ENCODE results near the gene OGN. TPM values are rescaled to one million over a fixed set of nuclear protein-coding genes. Genes with fewer than 3 reads are reported as not detected.

Gene OGN
- total RNA-seq, 1 experiment from 2014 or later: not detected

- Histone ChIP-seq H3K4me1 (ENCODE audit: insufficient read depth, low read length) (peaks cover 8% of the 10 kb centered on the region), H3K36me3 (ENCODE audit: low read depth, low read length) (no peaks in the 10 kb centered on the region), H3K4me2 (ENCODE audit: low read length) (no peak overlapping the region), H3K9ac (ENCODE audit: low read length) (no peak overlapping the region), H3F3A (ENCODE audit: low read length, unreplicated experiment) (no peaks in the 10 kb centered on the region), H3K9me3 (ENCODE audit: low read length) (no peaks in the 10 kb centered on the region), H2AFZ (ENCODE audit: low read length) (no peak overlapping the region), H3K79me2 (ENCODE audit: low read length) (no peaks in the 10 kb centered on the region), H3K4me3 (ENCODE audit: low read length) (no peak overlapping the region), H3K27me3 (ENCODE audit: low read length) (no peaks in the 10 kb centered on the region), H3K27ac (ENCODE audit: low read length) (no peak overlapping the region), H4K20me1 (ENCODE audit: low read length) (no peaks in the 10 kb centered on the region), H3K9me2 (replicated peaks; ENCODE audit: low read length) (no peaks in the 10 kb centered on the region)
- intact Hi-C loops (cut with micrococcal nuclease): loop anchor here (1.0 kb wide), 1 partner anchor 97 kb away; no protein-coding TSS in a partner anchor
- POLR2A ChIA-PET (ENCODE audit: unreplicated experiment): no interaction called here
- no peak for DNase-seq
- no TSS peak for BruUV-seq (replicated peaks)
- CTCF ChIA-PET: no interaction called here
- TF ChIP-seq EZH2 (IDR thresholded peaks at IDR 0.05; ENCODE audit: low read length, unreplicated experiment): no peak
- TF ChIP-seq CTCF (conservative IDR thresholded peaks at IDR 0.05; ENCODE audit: low read depth, low read length): no peak
- no peak for TF ChIP-seq EZH2phosphoT487 (IDR thresholded peaks at IDR 0.05; ENCODE audit: borderline replicate concordance, low read length)
- no peak for ATAC-seq
Measured at GRCh38 chr9:92440751-92441046, 36.3 kb upstream of the OGN start.

GRCh38 chr9:92439921-92440750 lies 35.8 kb upstream of the OGN start:
- Histone ChIP-seq H3F3A (ENCODE audit: low read length, unreplicated experiment) (no peaks in the 10 kb centered on the region), H3K79me2 (ENCODE audit: low read length) (no peaks in the 10 kb centered on the region), H3K4me3 (ENCODE audit: low read length) (no peak overlapping the region), H4K20me1 (ENCODE audit: low read length) (no peaks in the 10 kb centered on the region), H3K9me2 (replicated peaks; ENCODE audit: low read length) (no peaks in the 10 kb centered on the region), H3K9me3 (ENCODE audit: low read length) (no peaks in the 10 kb centered on the region), H3K4me1 (ENCODE audit: insufficient read depth, low read length) (peaks cover 8% of the 10 kb centered on the region), H2AFZ (ENCODE audit: low read length) (no peak overlapping the region), H3K27ac (ENCODE audit: low read length) (peak overlapping the region; percentile 33; the same call in 1 of the 2 replicates), H3K9ac (ENCODE audit: low read length) (no peak overlapping the region), H3K27me3 (ENCODE audit: low read length) (no peaks in the 10 kb centered on the region), H3K4me2 (ENCODE audit: low read length) (peak overlapping the region; percentile 14; the same call in 1 of the 2 replicates), H3K36me3 (ENCODE audit: low read depth, low read length) (no peaks in the 10 kb centered on the region)
- peak; percentile 100 for ATAC-seq
- intact Hi-C loops (cut with micrococcal nuclease): loop anchor here (1.0 to 5.0 kb wide), 3 partner anchors 97 to 195 kb away; partner anchors contain the start of genes CENPP and NOL8
- no peak for TF ChIP-seq CTCF (conservative IDR thresholded peaks at IDR 0.05; ENCODE audit: low read depth, low read length)
- TF ChIP-seq EZH2phosphoT487 (IDR thresholded peaks at IDR 0.05; ENCODE audit: borderline replicate concordance, low read length): no peak
- no peak for TF ChIP-seq EZH2 (IDR thresholded peaks at IDR 0.05; ENCODE audit: low read length, unreplicated experiment)
- CTCF ChIA-PET: interaction anchor here (1.3 kb wide), 1 partner anchor 112 kb away, joined by 10 read pairs; no protein-coding TSS in a partner anchor
- peak; percentile 74 for DNase-seq
- no TSS peak for BruUV-seq (replicated peaks)
- POLR2A ChIA-PET (ENCODE audit: unreplicated experiment): no interaction called here

Data from PC-3 (cell line).